Stimulated activated effector memory CD8-positive, alpha-beta T cell treated with anti-CD3 and anti-CD28 coated beads, Interleukin-12 subunit alpha, Interleukin-12 subunit beta, amount 100 ng/mL, for 72 hours (primary cell): ENCODE results near the gene ALAD.

Experiments used
- ATAC-seq: fragments of 150-1000 bp; cut with Tn5 transposase; 2 replicates; pipeline ENCODE4 v1.10.0; 2021
- DNase-seq, 2 donors: peaks; one replicate each; pipeline ENCODE4 v3.0.0; 2021 to 2022; ENCODE audit warnings: low spot score in 2 of 2
- H3K27ac Mint-ChIP-seq: one replicate; pipeline ENCODE4 v1.8.0; 2022; ENCODE audit warnings: mild to moderate bottlenecking, mixed read lengths
- H3K36me3 Mint-ChIP-seq: one replicate; pipeline ENCODE4 v1.8.0; 2022; ENCODE audit warnings: mild to moderate bottlenecking, mixed read lengths
- H3K4me1 Mint-ChIP-seq: one replicate; pipeline ENCODE4 v1.8.0; 2022; ENCODE audit warnings: mixed read lengths
- H3K4me3 Mint-ChIP-seq: one replicate; pipeline ENCODE4 v1.8.0; 2022; ENCODE audit warnings: mild to moderate bottlenecking, mixed read lengths
- H3K9me3 Mint-ChIP-seq: one replicate; pipeline ENCODE4 v1.8.0; 2022; ENCODE audit warnings: mixed read lengths

Gene ALAD

DNA sequence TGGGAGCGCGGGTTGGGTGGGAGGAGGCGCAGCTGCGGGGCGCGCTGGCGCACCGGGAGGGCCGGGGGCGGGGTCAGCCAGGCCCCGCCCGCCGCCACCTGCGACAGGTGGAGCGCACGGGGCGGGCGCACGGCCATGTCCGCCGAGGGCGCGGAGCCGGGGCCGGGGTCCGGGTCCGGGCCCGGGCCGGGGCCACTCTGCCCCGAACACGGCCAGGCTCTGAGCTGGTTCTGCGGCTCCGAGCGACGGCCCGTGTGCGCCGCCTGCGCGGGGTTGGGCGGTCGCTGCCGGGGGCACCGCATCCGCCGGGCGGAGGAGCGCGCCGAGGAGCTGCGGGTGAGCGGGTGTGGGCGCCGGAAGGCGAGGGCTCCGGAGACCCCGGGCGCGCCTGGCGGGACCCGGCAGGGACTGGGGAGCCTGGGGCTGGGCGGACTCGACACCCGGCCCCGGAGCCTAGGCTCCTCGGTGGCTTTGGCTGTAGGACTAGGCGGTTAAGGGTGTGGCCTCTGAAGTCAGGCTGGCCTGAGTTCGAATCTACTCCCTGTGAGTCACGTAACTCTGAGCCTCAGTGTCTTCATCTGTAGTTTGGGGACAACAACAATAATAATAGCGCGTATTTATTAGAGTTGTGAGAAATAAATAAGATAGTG is 51.5 kb downstream of the ALAD start, which contains the start of gene BSPRY:
Gene BSPRY (plus strand): TSS at position 97 of the 650 bp plus-strand sequence. CDS start 39 bp downstream, at position 136.
- Mint-ChIP-seq H3K36me3 (no peaks in the 10 kb centered on the region), H3K27ac (peak within 1 kb of the TSS; percentile 0), H3K4me3 (peak within 1 kb of the TSS; percentile 77), H3K9me3 (no peaks in the 10 kb centered on the region), H3K4me1 (peaks cover 33% of the 10 kb centered on the region)
- ATAC-seq (peak; percentile 70), DNase-seq (peak; percentile 27 to 66)

- H3K36me3 Mint-ChIP-seq = no peaks in the 10 kb centered on the region
- no peak overlapping the region for H3K27ac Mint-ChIP-seq
- H3K9me3 Mint-ChIP-seq = no peaks in the 10 kb centered on the region
- H3K4me1 Mint-ChIP-seq = peaks cover 33% of the 10 kb centered on the region
- no peak for DNase-seq
- H3K4me3 Mint-ChIP-seq = peak overlapping the region; percentile 77
- ATAC-seq = no peak
These were observed 52.0 kb downstream of the ALAD start for GRCh38 chr9:113349066-113349444.

DNA sequence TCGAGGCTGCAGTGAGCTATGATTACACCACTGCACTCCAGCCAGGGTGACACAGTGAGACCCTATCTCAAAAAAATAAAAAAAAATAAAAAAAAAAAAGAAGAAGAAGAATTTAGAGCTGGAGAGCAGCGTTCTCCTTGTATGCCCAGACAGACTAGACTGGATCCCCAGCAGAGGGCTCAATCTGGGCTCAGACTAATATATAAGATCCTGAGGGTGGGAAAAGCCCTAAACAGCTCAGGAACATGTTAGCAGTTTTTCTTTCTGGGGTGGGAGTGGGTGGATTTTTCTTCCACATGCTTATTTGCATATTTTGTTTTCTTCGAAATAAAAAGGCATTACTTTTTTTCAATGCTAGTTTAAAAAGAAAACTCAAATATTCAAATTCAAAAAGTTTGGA is 52.6 kb downstream of the ALAD start:
- DNase-seq (no peak), ATAC-seq (no peak)
- no peak overlapping the region for H3K27ac Mint-ChIP-seq
- peaks cover 33% of the 10 kb centered on the region for H3K4me1 Mint-ChIP-seq
- H3K9me3 Mint-ChIP-seq = no peaks in the 10 kb centered on the region
- no peaks in the 10 kb centered on the region for H3K36me3 Mint-ChIP-seq
- peak overlapping the region; percentile 13 for H3K4me3 Mint-ChIP-seq

GRCh38 chr9:113345671-113346070 is 55.4 kb downstream of the ALAD start:
- DNase-seq = no peak
- no peak for ATAC-seq
- Mint-ChIP-seq H3K27ac (no peak overlapping the region), H3K36me3 (no peaks in the 10 kb centered on the region), H3K4me3 (no peak overlapping the region), H3K4me1 (peaks cover 24% of the 10 kb centered on the region), H3K9me3 (no peaks in the 10 kb centered on the region)

- Mint-ChIP-seq H3K4me3 (no peak overlapping the region), H3K36me3 (no peaks in the 10 kb centered on the region), H3K27ac (no peak overlapping the region), H3K4me1 (peaks cover 24% of the 10 kb centered on the region), H3K9me3 (no peaks in the 10 kb centered on the region)
- ATAC-seq (no peak), DNase-seq (no peak)
These were observed 55.9 kb downstream of the ALAD start for GRCh38 chr9:113345190-113345589.

DNA sequence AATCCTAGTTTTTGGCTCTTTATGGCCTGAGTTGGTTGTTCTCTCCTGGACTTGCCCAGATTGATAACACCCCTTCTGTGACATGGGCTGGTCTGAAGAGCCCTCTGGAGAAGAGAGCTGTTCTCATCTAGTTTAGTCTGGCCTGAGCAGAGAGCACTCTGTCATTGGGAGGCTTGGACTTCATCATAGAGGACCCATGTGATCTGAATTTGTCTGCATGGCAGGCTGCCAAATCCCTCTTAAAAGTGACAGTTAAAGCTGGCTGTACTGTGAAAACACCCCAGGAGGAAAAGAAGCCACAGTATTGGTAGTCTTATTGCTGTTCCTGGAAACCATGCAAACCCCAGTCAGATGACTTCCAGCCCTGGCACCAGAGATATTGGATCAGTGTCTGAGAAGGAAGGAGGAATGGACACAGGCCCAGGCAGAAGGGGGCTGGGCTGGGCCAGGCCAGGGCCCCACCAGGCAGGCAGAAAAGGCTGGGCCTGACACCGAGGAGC is 57.3 kb downstream of the ALAD start:
- no peak overlapping the region for H3K27ac Mint-ChIP-seq
- no peaks in the 10 kb centered on the region for H3K36me3 Mint-ChIP-seq
- H3K9me3 Mint-ChIP-seq = no peaks in the 10 kb centered on the region
- H3K4me1 Mint-ChIP-seq = peaks cover 32% of the 10 kb centered on the region
- DNase-seq (no peak), ATAC-seq (no peak)
- H3K4me3 Mint-ChIP-seq = no peak overlapping the region

DNA sequence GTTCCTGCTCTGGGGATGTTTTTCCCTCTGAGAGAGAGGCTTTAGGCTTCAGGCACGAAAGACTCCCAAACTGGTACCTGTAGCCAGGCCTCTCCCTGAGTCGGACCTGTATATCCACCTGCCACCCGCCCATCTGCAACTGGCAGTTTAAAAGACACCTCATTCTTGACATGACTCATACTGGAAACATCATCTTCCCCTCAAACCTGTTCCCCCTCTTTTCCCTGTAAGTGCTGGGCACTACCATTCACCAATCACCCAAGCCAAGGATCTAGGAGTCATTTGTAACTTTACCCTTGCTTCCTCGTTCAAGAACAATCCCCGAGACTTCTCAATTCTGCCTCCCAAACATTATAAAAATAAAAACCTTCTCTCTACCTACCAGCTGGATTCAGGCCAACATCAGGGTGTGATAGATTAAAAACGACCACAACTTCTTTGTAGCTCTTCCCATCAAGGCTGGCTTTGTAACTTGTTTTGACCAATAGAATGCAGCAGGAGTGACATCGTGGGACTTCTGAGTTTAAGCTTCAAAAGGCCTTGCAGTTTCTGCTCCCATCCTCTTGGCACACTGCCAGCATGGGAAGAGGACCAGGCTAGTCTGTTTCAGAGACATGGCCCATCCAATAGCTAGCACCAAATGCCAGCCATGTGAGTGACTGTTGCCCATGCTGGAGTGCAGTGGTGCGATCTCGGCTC is 59.2 kb downstream of the ALAD start:
- Mint-ChIP-seq H3K36me3 (no peaks in the 10 kb centered on the region), H3K9me3 (no peaks in the 10 kb centered on the region), H3K4me3 (peak overlapping the region; percentile 77), H3K27ac (no peak overlapping the region), H3K4me1 (peaks cover 32% of the 10 kb centered on the region)
- no peak for ATAC-seq
- DNase-seq = no peak

- peak; percentile 99 for ATAC-seq
- Mint-ChIP-seq H3K4me1 (peaks cover 25% of the 10 kb centered on the region), H3K27ac (peak within 1 kb of the TSS; percentile 79), H3K9me3 (no peaks in the 10 kb centered on the region), H3K36me3 (no peaks in the 10 kb centered on the region), H3K4me3 (peak within 1 kb of the TSS; percentile 77)
- DNase-seq = peak; percentile 76 to 92
These were observed 60.9 kb downstream of the ALAD start, which contains the start of gene WDR31 for GRCh38 chr9:113340011-113340699. Gene WDR31, minus strand, starts transcription at chr9:113340275. Its CDS starts 8,253 bp downstream, at chr9:113332022.

GRCh38 chr9:113337714-113338113 is 63.4 kb downstream of the ALAD start:
- Mint-ChIP-seq H3K9me3 (no peaks in the 10 kb centered on the region), H3K4me1 (peaks cover 25% of the 10 kb centered on the region), H3K4me3 (no peak overlapping the region), H3K27ac (no peak overlapping the region), H3K36me3 (no peaks in the 10 kb centered on the region)
- ATAC-seq = no peak
- no peak for DNase-seq
